GM23248 (cell line): ENCODE results near the gene POMGNT2. TPM values are rescaled to one million over a fixed set of nuclear protein-coding genes. Genes with fewer than 3 reads are reported as not detected.

Experiments
- DNase-seq: peaks from one replicate; pipeline ENCODE4 v3.0.0-alpha.2; 2015
- H2AFZ ChIP-seq: fragments of 200-600 bp; sonication (generic); 2 replicates; pipeline ENCODE4 v1.6.1; 2016; ENCODE audit warnings: antibody characterized with exemption
- H3F3A ChIP-seq: fragments of 200-600 bp; sonication (generic); 2 replicates; pipeline ENCODE4 v1.6.1; 2016; ENCODE audit warnings: mild to moderate bottlenecking, antibody characterized with exemption, mixed run types; ENCODE audit not compliant: insufficient read depth
- H3K27ac ChIP-seq: fragments of 200-600 bp; sonication (generic); 2 replicates; pipeline ENCODE4 v1.5.1; 2016; ENCODE audit warnings: mild to moderate bottlenecking
- H3K27me3 ChIP-seq: fragments of 200-600 bp; sonication (generic); replicated peaks from 2 replicates; pipeline ENCODE4 v1.6.1; 2016; ENCODE audit warnings: mild to moderate bottlenecking; ENCODE audit not compliant: insufficient read depth
- H3K36me3 ChIP-seq: fragments of 200-600 bp; sonication (generic); 2 replicates; pipeline ENCODE4 v1.6.1; 2016; ENCODE audit warnings: low read depth, mild to moderate bottlenecking
- H3K4me1 ChIP-seq: fragments of 200-600 bp; sonication (generic); 2 replicates; pipeline ENCODE4 v1.6.1; 2016; ENCODE audit warnings: mild to moderate bottlenecking; ENCODE audit not compliant: insufficient read depth
- H3K4me2 ChIP-seq: fragments of 200-600 bp; sonication (generic); one replicate; pipeline ENCODE4 v1.6.1; 2016; ENCODE audit warnings: mild to moderate bottlenecking; ENCODE audit not compliant: unreplicated experiment
- H3K4me3 ChIP-seq: fragments of 200-600 bp; sonication (generic); 2 replicates; pipeline ENCODE4 v1.5.1; 2016; ENCODE audit warnings: mild to moderate bottlenecking
- H3K79me2 ChIP-seq: fragments of 200-600 bp; sonication (generic); 2 replicates; pipeline ENCODE4 v1.6.1; 2016; ENCODE audit warnings: mild to moderate bottlenecking; ENCODE audit not compliant: insufficient read depth
- H3K9ac ChIP-seq: fragments of 200-600 bp; sonication (generic); 2 replicates; pipeline ENCODE4 v1.6.1; 2016; ENCODE audit warnings: mild to moderate bottlenecking
- H3K9me2 ChIP-seq: fragments of 200-600 bp; sonication (generic); 2 replicates; pipeline ENCODE4 v1.6.1; 2016; ENCODE audit warnings: mixed run types, mild to moderate bottlenecking, moderate library complexity; ENCODE audit not compliant: insufficient read depth
- H3K9me3 ChIP-seq: fragments of 200-600 bp; sonication (generic); one replicate; pipeline ENCODE4 v1.6.1; 2017; ENCODE audit warnings: low read depth
- H4K20me1 ChIP-seq: fragments of 200-600 bp; sonication (generic); 2 replicates; pipeline ENCODE4 v1.6.0; 2016; ENCODE audit not compliant: insufficient read depth
- EZH2 ChIP-seq: fragments of 200-600 bp; sonication (generic); IDR thresholded peaks from 2 replicates; pipeline ENCODE4 v1.6.1; 2018; ENCODE audit warnings: antibody characterized with exemption, mild to moderate bottlenecking; ENCODE audit not compliant: insufficient read depth, poor library complexity, severe bottlenecking
- EZH2phosphoT487 ChIP-seq: fragments of 200-600 bp; sonication (generic); IDR thresholded peaks from 2 replicates; pipeline ENCODE4 v1.6.1; 2018; ENCODE audit warnings: antibody characterized with exemption, moderate library complexity, mild to moderate bottlenecking, low read depth; ENCODE audit not compliant: insufficient read depth
- WGBS, 2 experiments: methylation state at CpG; one replicate each; pipeline ENCODE4 v1.1.6; 2015 to 2017; ENCODE audit warnings: low lambda C conversion rate in 2 of 2, low coverage in 1 of 2; ENCODE audit errors: missing lambda C conversion rate in 2 of 2; 5-methylcytosine and 5-hydroxymethylcytosine counted together
- in situ Hi-C: fragments of 300-500 bp; cut with MboI; formaldehyde crosslinking; loops from 2 replicates; pipeline ENCODE4 v1.15.0; 2020
- polyA plus RNA-seq: library from polyadenylated mRNA; unstranded; fragments of >200 nt; fragmentation: Nextera tagmentation; extraction: Ambion mirVana; gene quantifications from 2 replicates; pipeline ENCODE4 v1.2.1, GENCODE V29; 2016
- total RNA-seq: library from RNA; depleted of rRNA; stranded (reverse); fragments of >200 nt; shearing (Covaris generic); gene quantifications from 2 replicates; pipeline ENCODE4 v1.2.3, GENCODE V29; 2014

The POMGNT2 gene
- total and polyA plus RNA-seq, 2 experiments from 2014 or later, result 10.6 to 11.6 TPM

- H4K20me1 ChIP-seq, result no peaks in the 10 kb centered on the region
- H3K36me3 ChIP-seq, result no peaks in the 10 kb centered on the region
- no peaks in the 10 kb centered on the region for H3K9me3 ChIP-seq
- H3K4me3 ChIP-seq, result no peak overlapping the region
- in situ Hi-C loops, result no loop called here
- H3K9me2 ChIP-seq, result no peaks in the 10 kb centered on the region
- no peak for TF ChIP-seq EZH2phosphoT487
- TF ChIP-seq EZH2, result no peak
- no peak overlapping the region for H3K9ac ChIP-seq
- no peaks in the 10 kb centered on the region for H3F3A ChIP-seq
- 0 out of 2 replicates have a peak, but pooled peaks cover 4% of the 10 kb centered on the region for H3K27me3 ChIP-seq
- 0 out of 2 replicates have a peak, but pooled peaks cover 3% of the 10 kb centered on the region for H3K4me1 ChIP-seq
- WGBS, 2 experiments, result 61 to 66% methylated on average over 5 of the region's 5 CpGs
- H2AFZ ChIP-seq, result no peak overlapping the region
- no peak overlapping the region for H3K27ac ChIP-seq
- no peak for DNase-seq
- no peak overlapping the region for H3K4me2 ChIP-seq
- no peaks in the 10 kb centered on the region for H3K79me2 ChIP-seq
Observed at GRCh38 chr3:43063114-43063513, 42.8 kb downstream of the POMGNT2 start.

- H3K4me3 ChIP-seq, result no peak overlapping the region
- TF ChIP-seq EZH2 (no peak), EZH2phosphoT487 (no peak)
- no peaks in the 10 kb centered on the region for H3F3A ChIP-seq
- H3K4me1 ChIP-seq, result 0 out of 2 replicates have a peak, but pooled peaks cover 3% of the 10 kb centered on the region
- 50 to 57% methylated on average over 8 of the region's 8 CpGs for WGBS, 2 experiments
- no peaks in the 10 kb centered on the region for H3K9me3 ChIP-seq
- in situ Hi-C loops, result no loop called here
- H3K4me2 ChIP-seq, result no peak overlapping the region
- no peak overlapping the region for H3K9ac ChIP-seq
- 0 out of 2 replicates have a peak, but pooled peaks cover 4% of the 10 kb centered on the region for H3K27me3 ChIP-seq
- H3K9me2 ChIP-seq, result no peaks in the 10 kb centered on the region
- no peaks in the 10 kb centered on the region for H3K36me3 ChIP-seq
- no peak overlapping the region for H3K27ac ChIP-seq
- no peaks in the 10 kb centered on the region for H4K20me1 ChIP-seq
- peak; percentile 50 for DNase-seq
- H2AFZ ChIP-seq, result no peak overlapping the region
- H3K79me2 ChIP-seq, result no peaks in the 10 kb centered on the region
Observed at GRCh38 chr3:43062564-43063040, 43.3 kb downstream of the POMGNT2 start.

DNA sequence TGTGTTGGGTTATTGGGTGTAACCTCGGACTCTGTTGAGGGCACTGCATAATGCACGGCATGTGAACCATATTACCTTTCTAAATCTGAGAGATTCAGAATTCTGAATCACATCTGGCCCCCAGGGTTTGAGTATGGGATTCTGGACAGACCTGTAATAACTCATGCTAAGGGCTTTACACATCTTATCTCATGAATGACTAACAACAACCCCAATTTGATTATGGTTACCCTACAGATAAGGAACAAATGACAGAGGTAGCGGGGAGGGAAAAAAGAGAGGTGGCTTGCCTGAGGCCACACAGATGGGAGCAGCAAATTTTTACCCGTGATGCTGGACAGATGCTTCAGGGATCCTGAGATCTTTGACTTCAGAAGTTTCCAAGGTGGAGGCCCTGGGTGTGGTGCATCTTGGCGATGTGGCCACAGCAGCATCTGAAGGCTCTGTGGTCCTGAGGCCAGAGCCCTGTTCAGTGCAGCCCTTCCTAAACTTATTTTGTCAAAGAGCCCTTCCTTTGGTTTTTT is 43.8 kb downstream of the POMGNT2 start:
- in situ Hi-C loops, result no loop called here

GRCh38 chr3:43061101-43061895 is 44.6 kb downstream of the POMGNT2 start:
- WGBS, 2 experiments, result 57 to 58% methylated on average over 8 of the region's 8 CpGs
- no peak for TF ChIP-seq EZH2phosphoT487
- no peak for TF ChIP-seq EZH2
- Histone ChIP-seq H3K9me2 (no peaks in the 10 kb centered on the region), H3F3A (no peaks in the 10 kb centered on the region), H3K27ac (no peak overlapping the region), H3K9me3 (no peaks in the 10 kb centered on the region), H3K36me3 (no peaks in the 10 kb centered on the region), H3K79me2 (no peaks in the 10 kb centered on the region), H3K9ac (no peak overlapping the region), H3K27me3 (0 out of 2 replicates have a peak, but pooled peaks cover 4% of the 10 kb centered on the region), H3K4me1 (0 out of 2 replicates have a peak, but pooled peaks cover 3% of the 10 kb centered on the region), H3K4me2 (no peak overlapping the region), H4K20me1 (no peaks in the 10 kb centered on the region), H2AFZ (no peak overlapping the region), H3K4me3 (no peak overlapping the region)
- DNase-seq, result no peak
- in situ Hi-C loops, result no loop called here

More for the DNA sequence above, 43.8 kb downstream of the POMGNT2 start:
- Histone ChIP-seq H3K4me2 (no peak overlapping the region), H3K36me3 (no peaks in the 10 kb centered on the region), H3K79me2 (no peaks in the 10 kb centered on the region), H3K9me3 (no peaks in the 10 kb centered on the region), H3K9me2 (no peaks in the 10 kb centered on the region), H3F3A (no peaks in the 10 kb centered on the region), H4K20me1 (no peaks in the 10 kb centered on the region), H2AFZ (no peak overlapping the region), H3K4me1 (0 out of 2 replicates have a peak, but pooled peaks cover 3% of the 10 kb centered on the region), H3K9ac (no peak overlapping the region), H3K4me3 (no peak overlapping the region), H3K27ac (no peak overlapping the region), H3K27me3 (0 out of 2 replicates have a peak, but pooled peaks cover 4% of the 10 kb centered on the region)
- no peak for TF ChIP-seq EZH2
- no peak for TF ChIP-seq EZH2phosphoT487
- 51 to 70% methylated on average over 5 of the region's 5 CpGs for WGBS, 2 experiments
- no peak for DNase-seq
